Endodermal cell (in vitro differentiated cells): ENCODE results near the gene ZNF292. TPM values are rescaled to one million over a fixed set of nuclear protein-coding genes. Genes with fewer than 3 reads are reported as not detected.

Source experiments
- DNase-seq: peaks from one replicate; pipeline ENCODE4 v3.0.0-alpha.2; 2017
- H3K27ac ChIP-seq: 2 replicates; pipeline ENCODE4 v1.5.1; 2013; ENCODE audit warnings: mild to moderate bottlenecking, low read depth, low read length, moderate library complexity
- H3K27me3 ChIP-seq: 2 replicates; pipeline ENCODE4 v1.6.1; 2013; ENCODE audit warnings: mild to moderate bottlenecking, low read length, moderate library complexity; ENCODE audit not compliant: insufficient read depth, control insufficient read depth, poor library complexity, severe bottlenecking
- H3K36me3 ChIP-seq: 2 replicates; pipeline ENCODE4 v1.7.0; 2013; ENCODE audit warnings: mild to moderate bottlenecking, low read length, moderate library complexity; ENCODE audit not compliant: control insufficient read depth, insufficient read depth
- H3K4me1 ChIP-seq: one replicate; pipeline ENCODE4 v1.7.0; 2013; ENCODE audit warnings: low read length; ENCODE audit not compliant: control insufficient read depth, insufficient read depth
- H3K4me3 ChIP-seq: 2 replicates; pipeline ENCODE4 v1.5.1; 2013; ENCODE audit warnings: mild to moderate bottlenecking, low read length, moderate library complexity
- H3K9ac ChIP-seq: 2 replicates; pipeline ENCODE4 v1.6.1; 2013; ENCODE audit warnings: mild to moderate bottlenecking, low read length, moderate library complexity; ENCODE audit not compliant: poor library complexity, severe bottlenecking; ENCODE audit errors: extremely low read depth
- H3K9me3 ChIP-seq: 2 replicates; pipeline ENCODE4 v1.6.1; 2013; ENCODE audit warnings: mild to moderate bottlenecking, low read length, moderate library complexity; ENCODE audit not compliant: control insufficient read depth
- H3K27ac Mint-ChIP-seq: 2 replicates; pipeline ENCODE4 v1.8.0; 2020; ENCODE audit warnings: mixed read lengths
- H3K27me3 Mint-ChIP-seq: 2 replicates; pipeline ENCODE4 v1.8.0; 2021; ENCODE audit warnings: mild to moderate bottlenecking, mixed read lengths; ENCODE audit not compliant: insufficient read depth
- H3K36me3 Mint-ChIP-seq: 2 replicates; pipeline ENCODE4 v1.8.0; 2020; ENCODE audit warnings: low read depth, mixed read lengths
- H3K4me1 Mint-ChIP-seq: 2 replicates; pipeline ENCODE4 v1.8.0; 2020; ENCODE audit warnings: mixed read lengths
- H3K4me3 Mint-ChIP-seq: 2 replicates; pipeline ENCODE4 v1.8.0; 2020; ENCODE audit warnings: mild to moderate bottlenecking, moderate library complexity, mixed read lengths
- H3K9me3 Mint-ChIP-seq: 2 replicates; pipeline ENCODE4 v1.8.0; 2020; ENCODE audit warnings: mild to moderate bottlenecking, mixed read lengths
- WGBS, 2 experiments: methylation state at CpG; one replicate each; pipeline versions ENCODE4 v1.1.5 to v1.1.7; 2013; ENCODE audit warnings: missing lambda C conversion rate in 2 of 2, mixed read lengths in 1 of 2; ENCODE audit not compliant: insufficient coverage in 1 of 2, insufficient read length in 1 of 2; 5-methylcytosine and 5-hydroxymethylcytosine counted together
- total RNA-seq, 2 donors: library from RNA; stranded (reverse); fragmentation: NEBNext Ultra II Directional in 1 of 2; extraction: Animal tissue kit (Norgen Biotek cat#: 25700) in 1 of 2; gene quantifications; 2 replicates in 1 of 2; 3 replicates in 1 of 2; pipeline ENCODE4 v1.2.1, GENCODE V29; 2021
- TF ChIP-seq, protein P1 (sequence below): fragments of 200-600 bp; sonication (generic); conservative IDR thresholded peaks from 2 replicates; pipeline ENCODE4 v1.5.0; 2021; ENCODE audit warnings: antibody characterized with exemption, mild to moderate bottlenecking

Gene ZNF292
- total RNA-seq, 2 donors from 2014 or later = 45.9 to 50.2 TPM

DNA sequence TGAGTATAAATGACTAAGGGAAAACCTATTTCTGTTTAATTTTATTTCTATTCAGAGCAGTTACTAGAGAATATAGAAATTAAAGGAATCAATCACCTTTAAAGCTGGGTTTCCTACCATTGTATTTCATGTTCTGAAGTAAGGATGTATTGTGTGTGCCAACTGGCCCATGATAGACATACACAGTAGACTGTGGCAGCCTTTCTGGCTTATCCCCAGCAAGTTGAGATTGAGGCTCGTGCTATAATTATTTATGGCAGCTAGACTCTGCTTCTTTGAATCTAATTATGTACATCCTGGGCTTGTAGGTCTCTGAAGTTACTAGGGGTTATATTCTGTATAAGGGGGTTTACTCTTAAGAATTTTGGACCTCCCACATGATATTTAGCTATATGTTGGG is 44.4 kb downstream of the ZNF292 start:
- no peak overlapping the region for H3K27ac Mint-ChIP-seq
- Histone ChIP-seq H3K27me3 (no peaks in the 10 kb centered on the region), H3K27ac (no peak overlapping the region), H3K4me1 (no peaks in the 10 kb centered on the region), H3K9me3 (no peaks in the 10 kb centered on the region), H3K36me3 (peaks cover 9% of the 10 kb centered on the region), H3K4me3 (no peak overlapping the region), H3K9ac (no peak overlapping the region)
- no peaks in the 10 kb centered on the region for H3K9me3 Mint-ChIP-seq
- 85 to 100% methylated on average over 1 of the region's 1 CpG for WGBS, 2 experiments
- TF ChIP-seq, protein P1, sequence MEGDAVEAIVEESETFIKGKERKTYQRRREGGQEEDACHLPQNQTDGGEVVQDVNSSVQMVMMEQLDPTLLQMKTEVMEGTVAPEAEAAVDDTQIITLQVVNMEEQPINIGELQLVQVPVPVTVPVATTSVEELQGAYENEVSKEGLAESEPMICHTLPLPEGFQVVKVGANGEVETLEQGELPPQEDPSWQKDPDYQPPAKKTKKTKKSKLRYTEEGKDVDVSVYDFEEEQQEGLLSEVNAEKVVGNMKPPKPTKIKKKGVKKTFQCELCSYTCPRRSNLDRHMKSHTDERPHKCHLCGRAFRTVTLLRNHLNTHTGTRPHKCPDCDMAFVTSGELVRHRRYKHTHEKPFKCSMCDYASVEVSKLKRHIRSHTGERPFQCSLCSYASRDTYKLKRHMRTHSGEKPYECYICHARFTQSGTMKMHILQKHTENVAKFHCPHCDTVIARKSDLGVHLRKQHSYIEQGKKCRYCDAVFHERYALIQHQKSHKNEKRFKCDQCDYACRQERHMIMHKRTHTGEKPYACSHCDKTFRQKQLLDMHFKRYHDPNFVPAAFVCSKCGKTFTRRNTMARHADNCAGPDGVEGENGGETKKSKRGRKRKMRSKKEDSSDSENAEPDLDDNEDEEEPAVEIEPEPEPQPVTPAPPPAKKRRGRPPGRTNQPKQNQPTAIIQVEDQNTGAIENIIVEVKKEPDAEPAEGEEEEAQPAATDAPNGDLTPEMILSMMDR = no peak
- no peaks in the 10 kb centered on the region for H3K27me3 Mint-ChIP-seq
- DNase-seq = no peak
- H3K4me1 Mint-ChIP-seq = peaks cover 6% of the 10 kb centered on the region
- no peak overlapping the region for H3K4me3 Mint-ChIP-seq
- H3K36me3 Mint-ChIP-seq = peaks cover 2% of the 10 kb centered on the region

DNA sequence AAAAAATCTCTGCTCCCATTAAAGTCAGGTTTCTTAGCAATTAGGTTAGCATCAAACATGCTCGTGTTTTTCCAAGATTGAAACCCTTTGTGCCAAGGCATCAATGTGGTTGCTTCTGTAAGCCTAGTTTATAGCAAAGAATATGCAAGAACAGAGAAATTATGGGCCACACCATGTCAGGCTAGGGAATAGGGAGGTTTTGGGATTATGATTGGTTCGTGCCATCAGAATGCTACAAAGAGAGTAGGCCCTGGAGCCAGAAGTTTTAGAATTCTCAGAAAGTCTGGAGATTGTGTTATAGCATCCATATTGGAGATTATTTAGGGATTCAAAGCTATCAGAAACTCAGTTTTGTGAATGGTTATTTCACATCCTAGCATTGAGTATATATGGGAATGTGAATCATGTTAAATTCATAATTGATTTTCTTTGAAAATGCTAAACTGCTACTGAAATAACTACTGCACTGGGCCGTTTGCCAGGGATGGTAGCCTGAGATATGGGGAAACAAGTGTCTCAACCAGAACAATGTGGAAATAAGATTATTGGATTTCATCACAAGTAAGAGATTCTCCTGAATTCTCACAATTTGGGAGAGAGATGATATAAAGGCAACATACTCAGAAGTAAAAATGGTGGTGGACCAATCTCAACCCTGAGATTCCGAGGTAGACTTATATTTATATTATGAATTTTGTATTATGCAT is 45.3 kb downstream of the ZNF292 start:
- Mint-ChIP-seq H3K9me3 (no peaks in the 10 kb centered on the region), H3K36me3 (peaks cover 4% of the 10 kb centered on the region), H3K27ac (no peak overlapping the region), H3K4me1 (peaks cover 8% of the 10 kb centered on the region), H3K27me3 (no peaks in the 10 kb centered on the region), H3K4me3 (no peak overlapping the region)
- H3K9ac ChIP-seq = no peak overlapping the region
- DNase-seq = no peak
- H3K27ac ChIP-seq = no peak overlapping the region
- H3K4me3 ChIP-seq = no peak overlapping the region
- no peaks in the 10 kb centered on the region for H3K27me3 ChIP-seq
- H3K9me3 ChIP-seq = no peaks in the 10 kb centered on the region
- H3K36me3 ChIP-seq = peaks cover 10% of the 10 kb centered on the region
- H3K4me1 ChIP-seq = no peaks in the 10 kb centered on the region
- 94 to 96% methylated on average over 2 to 4 of the region's 4 CpGs for WGBS, 2 experiments
- TF ChIP-seq, protein P1 = no peak

DNA sequence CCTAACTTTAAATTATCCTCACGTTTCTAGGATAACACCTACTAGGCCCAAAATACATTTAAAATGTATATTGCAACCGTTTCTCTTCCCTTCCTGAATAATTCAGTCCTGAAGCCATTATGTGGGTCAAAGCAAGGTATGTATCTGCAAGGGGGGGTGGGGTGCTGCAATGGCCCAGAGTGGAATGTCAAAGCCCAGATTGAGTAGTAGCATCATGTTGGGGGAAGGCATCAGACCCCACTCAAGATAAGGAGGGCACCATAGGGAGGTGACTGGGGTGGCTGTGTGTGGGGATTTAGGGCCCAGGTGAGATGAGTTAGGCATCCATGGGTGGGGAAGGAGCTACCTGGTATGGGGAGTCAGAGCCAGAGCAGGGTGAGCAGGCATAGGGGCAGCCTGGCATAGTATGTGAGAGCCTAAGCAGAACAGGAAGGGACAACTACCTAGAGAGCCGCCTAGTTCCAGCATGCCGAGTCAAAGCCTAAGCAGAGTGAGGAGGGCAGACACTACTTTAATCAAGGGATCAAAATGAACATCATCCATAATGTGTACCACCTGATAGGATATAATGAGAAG is 48.2 kb downstream of the ZNF292 start:
- Histone ChIP-seq H3K4me1 (no peaks in the 10 kb centered on the region), H3K4me3 (no peak overlapping the region), H3K27ac (no peak overlapping the region), H3K9me3 (no peaks in the 10 kb centered on the region), H3K36me3 (peaks cover 25% of the 10 kb centered on the region), H3K9ac (no peak overlapping the region), H3K27me3 (no peaks in the 10 kb centered on the region)
- TF ChIP-seq, protein P1 = no peak
- peak; percentile 44 for DNase-seq
- Mint-ChIP-seq H3K27me3 (no peaks in the 10 kb centered on the region), H3K4me1 (peaks cover 30% of the 10 kb centered on the region), H3K27ac (peak overlapping the region; percentile 19), H3K4me3 (no peak overlapping the region), H3K9me3 (no peaks in the 10 kb centered on the region), H3K36me3 (peaks cover 12% of the 10 kb centered on the region)
- 84 to 100% methylated on average over 1 to 4 of the region's 4 CpGs for WGBS, 2 experiments
